RWPE2 (cell line): ENCODE data around the gene TNFRSF18.

ENCODE experiments used
- ATAC-seq: fragments of 200-7000 bp; cut with Tn5 transposase; 3 replicates; pipeline ENCODE4 v1.9.1; 2021; ENCODE audit warnings: low read depth
- DNase-seq: peaks from one replicate; pipeline ENCODE4 v3.0.0-alpha.2; 2020; ENCODE audit warnings: low spot score
- H3K27ac ChIP-seq: fragments of 450-650 bp; 2 replicates; pipeline ENCODE4 v1.5.1; 2017; ENCODE audit warnings: mild to moderate bottlenecking; ENCODE audit not compliant: poor library complexity, severe bottlenecking
- H3K27me3 ChIP-seq: fragments of 250-450 bp; sonication (Bioruptor Pico); 2 replicates; pipeline ENCODE4 v1.5.1; 2021; ENCODE audit warnings: mild to moderate bottlenecking, moderate library complexity; ENCODE audit not compliant: insufficient read depth, poor library complexity, severe bottlenecking
- H3K36me3 ChIP-seq: fragments of 250-450 bp; sonication (Bioruptor Pico); 2 replicates; pipeline ENCODE4 v1.5.1; 2020; ENCODE audit warnings: low read depth, mild to moderate bottlenecking, moderate library complexity
- H3K4me1 ChIP-seq: fragments of 250-450 bp; sonication (Bioruptor Pico); 2 replicates; pipeline ENCODE4 v1.5.1; 2021; ENCODE audit warnings: mild to moderate bottlenecking, moderate library complexity; ENCODE audit not compliant: insufficient read depth, poor library complexity, severe bottlenecking
- H3K4me3 ChIP-seq: fragments of 250-450 bp; sonication (Bioruptor Pico); 2 replicates; pipeline ENCODE4 v1.5.1; 2021; ENCODE audit warnings: mild to moderate bottlenecking, moderate library complexity; ENCODE audit not compliant: severe bottlenecking
- H3K9me3 ChIP-seq: fragments of 250-450 bp; sonication (Bioruptor Pico); 2 replicates; pipeline ENCODE4 v1.5.1; 2021; ENCODE audit warnings: mild to moderate bottlenecking, moderate library complexity; ENCODE audit not compliant: severe bottlenecking
- CTCF ChIP-seq: fragments of 450-650 bp; IDR thresholded peaks from one replicate; pipeline ENCODE4 v1.5.1; 2017; ENCODE audit warnings: mild to moderate bottlenecking, moderate library complexity; ENCODE audit not compliant: poor library complexity, severe bottlenecking

The TNFRSF18 gene

GRCh38 chr1:1243807-1244191 is 37.4 kb upstream of the TNFRSF18 start:
- no peak overlapping the region for H3K27ac ChIP-seq
- no peak overlapping the region for H3K4me3 ChIP-seq
- no peaks in the 10 kb centered on the region for H3K4me1 ChIP-seq
- DNase-seq, result no peak
- no peaks in the 10 kb centered on the region for H3K9me3 ChIP-seq
- no peaks in the 10 kb centered on the region for H3K36me3 ChIP-seq
- no peak for ATAC-seq
- no peak for TF ChIP-seq CTCF
- no peaks in the 10 kb centered on the region for H3K27me3 ChIP-seq

GRCh38 chr1:1243266-1243660 is 36.9 kb upstream of the TNFRSF18 start:
- H3K9me3 ChIP-seq, result no peaks in the 10 kb centered on the region
- H3K27ac ChIP-seq, result no peak overlapping the region
- H3K27me3 ChIP-seq, result no peaks in the 10 kb centered on the region
- ATAC-seq (no peak), DNase-seq (no peak)
- peaks cover 3% of the 10 kb centered on the region for H3K4me1 ChIP-seq
- no peaks in the 10 kb centered on the region for H3K36me3 ChIP-seq
- no peak for TF ChIP-seq CTCF
- no peak overlapping the region for H3K4me3 ChIP-seq

- Histone ChIP-seq H3K27me3 (no peaks in the 10 kb centered on the region), H3K27ac (no peak overlapping the region), H3K4me1 (peaks cover 9% of the 10 kb centered on the region), H3K4me3 (no peak overlapping the region), H3K9me3 (no peaks in the 10 kb centered on the region), H3K36me3 (no peaks in the 10 kb centered on the region)
- DNase-seq (no peak), ATAC-seq (no peak)
- TF ChIP-seq CTCF, result no peak
These were observed 36.3 kb upstream of the TNFRSF18 start for GRCh38 chr1:1242461-1243265.

- Histone ChIP-seq H3K4me3 (no peak overlapping the region), H3K27ac (no peak overlapping the region), H3K9me3 (no peaks in the 10 kb centered on the region), H3K27me3 (no peaks in the 10 kb centered on the region), H3K36me3 (no peaks in the 10 kb centered on the region), H3K4me1 (peaks cover 10% of the 10 kb centered on the region)
- ATAC-seq (no peak), DNase-seq (no peak)
- TF ChIP-seq CTCF, result no peak
These were observed 35.3 kb upstream of the TNFRSF18 start for GRCh38 chr1:1241588-1242219.
